ENCODE measurements around the gene RNF144A.

DNA sequence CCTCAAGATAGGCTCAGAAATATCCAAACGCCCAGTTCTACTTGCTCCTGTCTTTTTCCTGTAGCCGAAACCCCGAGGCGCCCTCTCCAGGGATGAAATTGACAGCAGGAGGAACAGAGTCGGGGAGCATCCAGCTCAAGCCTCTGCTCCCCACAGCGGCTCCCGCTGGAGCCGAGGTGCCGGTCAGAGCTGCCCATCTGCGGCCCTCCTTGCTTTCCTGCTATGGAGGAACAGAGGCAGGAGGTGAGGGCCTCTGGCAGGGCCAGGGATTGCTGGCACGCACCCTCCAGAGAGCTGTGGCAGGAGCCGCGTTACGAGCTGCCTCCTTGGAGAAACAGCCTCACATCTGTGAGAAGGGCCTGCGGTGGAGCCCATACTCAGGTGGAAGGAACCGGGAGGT, 172.1 kb downstream of the RNF144A start:
- TF ChIP-seq ETV6 (CRISPR knock-in tag; IDR thresholded peaks at IDR 0.05) (no peak), ZNF263 (CRISPR knock-in tag; IDR thresholded peaks at IDR 0.05; ENCODE audit: low read depth) (no peak), SP1 (CRISPR knock-in tag; conservative IDR thresholded peaks at IDR 0.05) (no peak), PRRX2 (CRISPR knock-in tag; IDR thresholded peaks at IDR 0.05) (no peak), GABPB1 (CRISPR knock-in tag; IDR thresholded peaks at IDR 0.05) (no peak), CREB1 (CRISPR knock-in tag; IDR thresholded peaks at IDR 0.05) (no peak), ZNF121 (CRISPR knock-in tag; IDR thresholded peaks at IDR 0.05) (no peak), ZNF416 (CRISPR knock-in tag; IDR thresholded peaks at IDR 0.05) (no peak), ELF4 (CRISPR knock-in tag; IDR thresholded peaks at IDR 0.05; ENCODE audit: low read depth) (no peak), NR3C1 (CRISPR knock-in tag; conservative IDR thresholded peaks at IDR 0.05; ENCODE audit: low read depth) (no peak)
- TF ChIP-seq, protein P1, sequence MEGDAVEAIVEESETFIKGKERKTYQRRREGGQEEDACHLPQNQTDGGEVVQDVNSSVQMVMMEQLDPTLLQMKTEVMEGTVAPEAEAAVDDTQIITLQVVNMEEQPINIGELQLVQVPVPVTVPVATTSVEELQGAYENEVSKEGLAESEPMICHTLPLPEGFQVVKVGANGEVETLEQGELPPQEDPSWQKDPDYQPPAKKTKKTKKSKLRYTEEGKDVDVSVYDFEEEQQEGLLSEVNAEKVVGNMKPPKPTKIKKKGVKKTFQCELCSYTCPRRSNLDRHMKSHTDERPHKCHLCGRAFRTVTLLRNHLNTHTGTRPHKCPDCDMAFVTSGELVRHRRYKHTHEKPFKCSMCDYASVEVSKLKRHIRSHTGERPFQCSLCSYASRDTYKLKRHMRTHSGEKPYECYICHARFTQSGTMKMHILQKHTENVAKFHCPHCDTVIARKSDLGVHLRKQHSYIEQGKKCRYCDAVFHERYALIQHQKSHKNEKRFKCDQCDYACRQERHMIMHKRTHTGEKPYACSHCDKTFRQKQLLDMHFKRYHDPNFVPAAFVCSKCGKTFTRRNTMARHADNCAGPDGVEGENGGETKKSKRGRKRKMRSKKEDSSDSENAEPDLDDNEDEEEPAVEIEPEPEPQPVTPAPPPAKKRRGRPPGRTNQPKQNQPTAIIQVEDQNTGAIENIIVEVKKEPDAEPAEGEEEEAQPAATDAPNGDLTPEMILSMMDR (IDR thresholded peaks at IDR 0.05) = no peak
- TF ChIP-seq, protein P2, sequence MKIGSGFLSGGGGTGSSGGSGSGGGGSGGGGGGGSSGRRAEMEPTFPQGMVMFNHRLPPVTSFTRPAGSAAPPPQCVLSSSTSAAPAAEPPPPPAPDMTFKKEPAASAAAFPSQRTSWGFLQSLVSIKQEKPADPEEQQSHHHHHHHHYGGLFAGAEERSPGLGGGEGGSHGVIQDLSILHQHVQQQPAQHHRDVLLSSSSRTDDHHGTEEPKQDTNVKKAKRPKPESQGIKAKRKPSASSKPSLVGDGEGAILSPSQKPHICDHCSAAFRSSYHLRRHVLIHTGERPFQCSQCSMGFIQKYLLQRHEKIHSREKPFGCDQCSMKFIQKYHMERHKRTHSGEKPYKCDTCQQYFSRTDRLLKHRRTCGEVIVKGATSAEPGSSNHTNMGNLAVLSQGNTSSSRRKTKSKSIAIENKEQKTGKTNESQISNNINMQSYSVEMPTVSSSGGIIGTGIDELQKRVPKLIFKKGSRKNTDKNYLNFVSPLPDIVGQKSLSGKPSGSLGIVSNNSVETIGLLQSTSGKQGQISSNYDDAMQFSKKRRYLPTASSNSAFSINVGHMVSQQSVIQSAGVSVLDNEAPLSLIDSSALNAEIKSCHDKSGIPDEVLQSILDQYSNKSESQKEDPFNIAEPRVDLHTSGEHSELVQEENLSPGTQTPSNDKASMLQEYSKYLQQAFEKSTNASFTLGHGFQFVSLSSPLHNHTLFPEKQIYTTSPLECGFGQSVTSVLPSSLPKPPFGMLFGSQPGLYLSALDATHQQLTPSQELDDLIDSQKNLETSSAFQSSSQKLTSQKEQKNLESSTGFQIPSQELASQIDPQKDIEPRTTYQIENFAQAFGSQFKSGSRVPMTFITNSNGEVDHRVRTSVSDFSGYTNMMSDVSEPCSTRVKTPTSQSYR (CRISPR knock-in tag; IDR thresholded peaks at IDR 0.05) = no peak
- TF ChIP-seq, protein P3, sequence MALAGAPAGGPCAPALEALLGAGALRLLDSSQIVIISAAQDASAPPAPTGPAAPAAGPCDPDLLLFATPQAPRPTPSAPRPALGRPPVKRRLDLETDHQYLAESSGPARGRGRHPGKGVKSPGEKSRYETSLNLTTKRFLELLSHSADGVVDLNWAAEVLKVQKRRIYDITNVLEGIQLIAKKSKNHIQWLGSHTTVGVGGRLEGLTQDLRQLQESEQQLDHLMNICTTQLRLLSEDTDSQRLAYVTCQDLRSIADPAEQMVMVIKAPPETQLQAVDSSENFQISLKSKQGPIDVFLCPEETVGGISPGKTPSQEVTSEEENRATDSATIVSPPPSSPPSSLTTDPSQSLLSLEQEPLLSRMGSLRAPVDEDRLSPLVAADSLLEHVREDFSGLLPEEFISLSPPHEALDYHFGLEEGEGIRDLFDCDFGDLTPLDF (CRISPR knock-in tag; IDR thresholded peaks at IDR 0.05) = no peak
- TF ChIP-seq, protein P4, sequence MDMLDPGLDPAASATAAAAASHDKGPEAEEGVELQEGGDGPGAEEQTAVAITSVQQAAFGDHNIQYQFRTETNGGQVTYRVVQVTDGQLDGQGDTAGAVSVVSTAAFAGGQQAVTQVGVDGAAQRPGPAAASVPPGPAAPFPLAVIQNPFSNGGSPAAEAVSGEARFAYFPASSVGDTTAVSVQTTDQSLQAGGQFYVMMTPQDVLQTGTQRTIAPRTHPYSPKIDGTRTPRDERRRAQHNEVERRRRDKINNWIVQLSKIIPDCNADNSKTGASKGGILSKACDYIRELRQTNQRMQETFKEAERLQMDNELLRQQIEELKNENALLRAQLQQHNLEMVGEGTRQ (CRISPR knock-in tag; IDR thresholded peaks at IDR 0.05) = no peak
